GM23338 (cell line): Measurements from ENCODE around the gene PPWD1. TPM values are rescaled to one million over a fixed set of nuclear protein-coding genes. Genes with fewer than 3 reads are reported as not detected.

Source experiments
- CREB1 ChIP-seq: fragments of 250-450 bp; sonication (Bioruptor Pico); IDR thresholded peaks from 2 replicates; pipeline ENCODE4 v1.5.0; 2020; ENCODE audit warnings: low read depth, mild to moderate bottlenecking, moderate library complexity
- ETS1 ChIP-seq: IDR thresholded peaks from 2 replicates; pipeline ENCODE4 v1.6.1; 2016; ENCODE audit warnings: antibody characterized with exemption
- NANOG ChIP-seq: IDR thresholded peaks from 2 replicates; pipeline ENCODE4 v1.6.1; 2016; ENCODE audit warnings: antibody characterized with exemption, borderline replicate concordance
- POLR2AphosphoS5 ChIP-seq: IDR thresholded peaks from 2 replicates; pipeline ENCODE4 v1.6.1; 2016; ENCODE audit warnings: antibody characterized with exemption, low read depth
- REST ChIP-seq: IDR thresholded peaks from one replicate; pipeline ENCODE4 v1.6.1; 2018; ENCODE audit warnings: antibody characterized with exemption; ENCODE audit not compliant: unreplicated experiment
- STAT1 ChIP-seq: IDR thresholded peaks from one replicate; pipeline ENCODE4 v1.6.1; 2016; ENCODE audit warnings: antibody characterized with exemption; ENCODE audit not compliant: unreplicated experiment
- ZNF114 ChIP-seq: fragments of 250-450 bp; sonication (Bioruptor Pico); IDR thresholded peaks from 2 replicates; pipeline ENCODE4 v1.5.0; 2020; ENCODE audit warnings: mild to moderate bottlenecking, moderate library complexity
- ZNF331 ChIP-seq: fragments of 250-450 bp; sonication (Bioruptor Pico); IDR thresholded peaks from 2 replicates; pipeline ENCODE4 v1.5.0; 2020; ENCODE audit warnings: low read depth, mild to moderate bottlenecking, moderate library complexity
- ZNF462 ChIP-seq: fragments of 250-450 bp; sonication (Bioruptor Pico); IDR thresholded peaks from 2 replicates; pipeline ENCODE4 v1.5.0; 2020; ENCODE audit warnings: mild to moderate bottlenecking, moderate library complexity
- polyA plus RNA-seq: library from polyadenylated mRNA; unstranded; fragments of >200 nt; fragmentation: Nextera tagmentation; extraction: Ambion mirVana; gene quantifications from 2 replicates; pipeline ENCODE4 v1.2.1, GENCODE V29; 2016
- total RNA-seq: library from RNA; depleted of rRNA; stranded (reverse); fragments of >200 nt; shearing (Covaris generic); gene quantifications from 2 replicates; pipeline ENCODE4 v1.2.3, GENCODE V29; 2014

PPWD1 gene
- total and polyA plus RNA-seq, 2 experiments from 2014 or later = 34.8 to 57.1 TPM

- TF ChIP-seq ZNF462 (CRISPR knock-in tag) (no peak), POLR2AphosphoS5 (no peak), ZNF114 (CRISPR knock-in tag) (no peak), NANOG (no peak), REST (no peak), STAT1 (no peak), CREB1 (no peak), ZNF331 (CRISPR knock-in tag) (no peak), ETS1 (no peak)
Observed at GRCh38 chr5:65555287-65555686, 7.8 kb upstream of the PPWD1 start (continued).
